PC-3 (cell line): Measurements from ENCODE around the gene BPIFB2. TPM values are rescaled to one million over a fixed set of nuclear protein-coding genes. Genes with fewer than 3 reads are reported as not detected.

Experiments
- ATAC-seq: fragments of 200-7000 bp; cut with Tn5 transposase; 2 replicates; pipeline ENCODE4 v1.9.1; 2020; ENCODE audit warnings: mild to moderate bottlenecking, moderate library complexity
- BruUV-seq: library from RNA; stranded (reverse); fragments of 400-500 nt; replicated peaks from 2 replicates; lab custom pipeline; 2021; lab: Mats Ljungman, UMichigan
- CTCF ChIA-PET: fragments of 300-600 bp; sonication (Branson Sonifier 250); formaldehyde crosslinking; loops from one replicate; lab custom pipeline; 2022; ENCODE audit warnings: antibody characterized with exemption; lab: Charles Lee
- POLR2A ChIA-PET: fragments of 300-600 bp; sonication (Branson Sonifier 250); formaldehyde crosslinking; loops from one replicate; lab custom pipeline; 2022; ENCODE audit warnings: antibody characterized with exemption; ENCODE audit not compliant: unreplicated experiment; lab: Charles Lee
- DNase-seq: peaks from one replicate; pipeline ENCODE4 v3.0.0-alpha.2; 2015
- H2AFZ ChIP-seq: fragments of 300-600 bp; sonication (generic); 2 replicates; pipeline ENCODE4 v1.6.0; 2016; ENCODE audit warnings: antibody characterized with exemption, low read length
- H3F3A ChIP-seq: fragments of 300-600 bp; sonication (generic); one replicate; pipeline ENCODE4 v1.6.0; 2017; ENCODE audit warnings: antibody characterized with exemption, low read length, control low read depth, mild to moderate bottlenecking; ENCODE audit not compliant: unreplicated experiment
- H3K27ac ChIP-seq: fragments of 300-600 bp; sonication (generic); 2 replicates; pipeline ENCODE4 v1.5.1; 2016; ENCODE audit warnings: mild to moderate bottlenecking, low read length
- H3K27me3 ChIP-seq: fragments of 300-600 bp; sonication (generic); 2 replicates; pipeline ENCODE4 v1.6.1; 2016; ENCODE audit warnings: low read length, mixed read lengths
- H3K36me3 ChIP-seq: fragments of 300-600 bp; sonication (generic); 2 replicates; pipeline ENCODE4 v1.6.1; 2016; ENCODE audit warnings: low read depth, mixed run types, low read length, mixed read lengths
- H3K4me1 ChIP-seq: fragments of 300-600 bp; sonication (generic); 2 replicates; pipeline ENCODE4 v1.5.1; 2016; ENCODE audit warnings: low read length; ENCODE audit not compliant: insufficient read depth
- H3K4me2 ChIP-seq: fragments of 300-600 bp; sonication (generic); 2 replicates; pipeline ENCODE4 v1.6.0; 2016; ENCODE audit warnings: low read length
- H3K4me3 ChIP-seq: fragments of 300-600 bp; sonication (generic); 2 replicates; pipeline ENCODE4 v1.5.1; 2016; ENCODE audit warnings: mild to moderate bottlenecking, low read length, mixed read lengths
- H3K79me2 ChIP-seq: fragments of 300-600 bp; sonication (generic); 2 replicates; pipeline ENCODE4 v1.6.1; 2017; ENCODE audit warnings: low read length, mixed read lengths
- H3K9ac ChIP-seq: fragments of 300-600 bp; sonication (generic); 2 replicates; pipeline ENCODE4 v1.6.0; 2016; ENCODE audit warnings: mild to moderate bottlenecking, low read length
- H3K9me2 ChIP-seq: fragments of 300-600 bp; sonication (generic); replicated peaks from 2 replicates; pipeline ENCODE4 v1.6.1; 2016; ENCODE audit warnings: mixed run types, low read length, mixed read lengths
- H3K9me3 ChIP-seq: fragments of 300-600 bp; sonication (generic); 2 replicates; pipeline ENCODE4 v1.6.1; 2016; ENCODE audit warnings: low read length, mixed read lengths
- H4K20me1 ChIP-seq: fragments of 300-600 bp; sonication (generic); 2 replicates; pipeline ENCODE4 v1.6.1; 2016; ENCODE audit warnings: low read length, mixed read lengths
- CTCF ChIP-seq: fragments of 300-600 bp; sonication (generic); conservative IDR thresholded peaks from 2 replicates; pipeline ENCODE4 v1.5.1; 2017; ENCODE audit warnings: antibody characterized with exemption, low read depth, mild to moderate bottlenecking, low read length
- EZH2 ChIP-seq: fragments of 300-600 bp; sonication (generic); IDR thresholded peaks from one replicate; pipeline ENCODE4 v1.6.1; 2017; ENCODE audit warnings: antibody characterized with exemption, mild to moderate bottlenecking, low read length; ENCODE audit not compliant: unreplicated experiment
- EZH2phosphoT487 ChIP-seq: fragments of 300-600 bp; sonication (generic); IDR thresholded peaks from 2 replicates; pipeline ENCODE4 v1.6.1; 2018; ENCODE audit warnings: mild to moderate bottlenecking, antibody characterized with exemption, low read length, borderline replicate concordance
- intact Hi-C: fragments of 100-400 bp; cut with micrococcal nuclease; formaldehyde crosslinking; loops from 2 replicates; pipeline ENCODE4 v1.9.0; 2023
- total RNA-seq: library from RNA; depleted of rRNA; stranded (reverse); fragments of >200 nt; gene quantifications from 2 replicates; pipeline ENCODE4 v1.2.3, GENCODE V29; 2014

BPIFB2 gene
- total RNA-seq, 1 experiment from 2014 or later: not detected

- no TSS peak for BruUV-seq
- TF ChIP-seq EZH2phosphoT487: no peak
- TF ChIP-seq EZH2: no peak
- no peak for TF ChIP-seq CTCF
- DNase-seq (no peak), ATAC-seq (no peak)
- H3K9ac ChIP-seq: no peak overlapping the region
- no peaks in the 10 kb centered on the region for H3F3A ChIP-seq
- no peaks in the 10 kb centered on the region for H3K36me3 ChIP-seq
- no peaks in the 10 kb centered on the region for H3K4me1 ChIP-seq
- H3K27ac ChIP-seq: no peak overlapping the region
- H3K9me3 ChIP-seq: no peaks in the 10 kb centered on the region
- CTCF ChIA-PET: no interaction called here
- H3K4me3 ChIP-seq: no peak overlapping the region
- H2AFZ ChIP-seq: no peak overlapping the region
- no peaks in the 10 kb centered on the region for H3K9me2 ChIP-seq
- no peaks in the 10 kb centered on the region for H3K79me2 ChIP-seq
- intact Hi-C loops: no loop called here
- H4K20me1 ChIP-seq: no peaks in the 10 kb centered on the region
- peaks cover 45% of the 10 kb centered on the region for H3K27me3 ChIP-seq
- POLR2A ChIA-PET: no interaction called here
- H3K4me2 ChIP-seq: no peak overlapping the region
These were observed 2.6 kb downstream of the BPIFB2 start for GRCh38 chr20:33010133-33010504.

- Histone ChIP-seq H3K36me3 (no peaks in the 10 kb centered on the region), H3F3A (no peaks in the 10 kb centered on the region), H3K4me2 (no peak overlapping the region), H3K9me2 (no peaks in the 10 kb centered on the region), H3K79me2 (no peaks in the 10 kb centered on the region), H3K27me3 (peaks cover 49% of the 10 kb centered on the region), H3K9ac (no peak overlapping the region), H4K20me1 (no peaks in the 10 kb centered on the region), H3K4me1 (no peaks in the 10 kb centered on the region), H3K4me3 (no peak overlapping the region), H3K27ac (no peak overlapping the region), H2AFZ (no peak overlapping the region), H3K9me3 (no peaks in the 10 kb centered on the region)
- intact Hi-C loops: no loop called here
- ChIA-PET POLR2A (no interaction called here), CTCF (no interaction called here)
- no peak for TF ChIP-seq EZH2
- TF ChIP-seq CTCF: no peak
- DNase-seq (no peak), ATAC-seq (no peak)
- BruUV-seq: no TSS peak
These were observed 3.4 kb downstream of the BPIFB2 start for GRCh38 chr20:33010674-33011449.

GRCh38 chr20:33012327-33013189, 5.1 kb downstream of the BPIFB2 start:
- DNase-seq: no peak
- H3K9ac ChIP-seq: no peak overlapping the region
- no peak overlapping the region for H3K4me2 ChIP-seq
- H3K79me2 ChIP-seq: no peaks in the 10 kb centered on the region
- CTCF ChIA-PET: no interaction called here
- intact Hi-C loops: no loop called here
- H3K4me1 ChIP-seq: no peaks in the 10 kb centered on the region
- H3K27ac ChIP-seq: no peak overlapping the region
- no TSS peak for BruUV-seq
- H3K9me3 ChIP-seq: no peaks in the 10 kb centered on the region
- peaks cover 62% of the 10 kb centered on the region for H3K27me3 ChIP-seq
- no peaks in the 10 kb centered on the region for H3K36me3 ChIP-seq
- no peak for ATAC-seq
- no peak overlapping the region for H3K4me3 ChIP-seq
- H4K20me1 ChIP-seq: no peaks in the 10 kb centered on the region
- TF ChIP-seq EZH2phosphoT487 (no peak), CTCF (no peak), EZH2 (no peak)
- POLR2A ChIA-PET: interaction anchor here (0.7 kb wide), 1 partner anchor 51 kb away, joined by 4 read pairs; no protein-coding TSS in a partner anchor
- no peak overlapping the region for H2AFZ ChIP-seq
- no peaks in the 10 kb centered on the region for H3F3A ChIP-seq
- H3K9me2 ChIP-seq: no peaks in the 10 kb centered on the region
